A673 (cell line): ENCODE measurements around the gene SPEM1. TPM values are rescaled to one million over a fixed set of nuclear protein-coding genes. Genes with fewer than 3 reads are reported as not detected.

Source experiments
- BruUV-seq: library from RNA; stranded (reverse); fragments of 400-500 nt; replicated peaks from 2 replicates; lab custom pipeline; 2021; lab: Mats Ljungman, UMichigan
- CTCF ChIA-PET: fragments of 300-600 bp; sonication (Branson Sonifier 250); formaldehyde crosslinking; loops from one replicate; lab custom pipeline; 2022; ENCODE audit warnings: antibody characterized with exemption; lab: Charles Lee
- POLR2A ChIA-PET: fragments of 300-600 bp; sonication (Branson Sonifier 250); formaldehyde crosslinking; loops from one replicate; lab custom pipeline; 2022; ENCODE audit warnings: antibody characterized with exemption; ENCODE audit not compliant: low non-redundant PET; lab: Charles Lee
- DNase-seq: peaks from one replicate; pipeline ENCODE4 v3.0.0-alpha.2; 2015; ENCODE audit warnings: low spot score
- H3K27ac ChIP-seq: fragments of 200-600 bp; sonication (generic); 2 replicates; pipeline ENCODE4 v1.5.1; 2016; ENCODE audit warnings: mixed run types, low read depth, mild to moderate bottlenecking, mixed read lengths, antibody characterized with exemption, low read length; ENCODE audit not compliant: poor library complexity, severe bottlenecking
- H3K27me3 ChIP-seq: fragments of 200-600 bp; sonication (generic); replicated peaks from 2 replicates; pipeline ENCODE4 v1.6.1; 2017; ENCODE audit warnings: mixed run types, low read depth, mild to moderate bottlenecking, mixed read lengths, antibody characterized with exemption, low read length; ENCODE audit not compliant: insufficient read depth, poor library complexity
- H3K36me3 ChIP-seq: fragments of 200-600 bp; sonication (generic); 2 replicates; pipeline ENCODE4 v1.6.1; 2016; ENCODE audit warnings: mixed run types, mild to moderate bottlenecking, mixed read lengths, antibody characterized with exemption, low read length; ENCODE audit not compliant: insufficient read depth, poor library complexity, severe bottlenecking
- H3K4me1 ChIP-seq: fragments of 200-600 bp; sonication (generic); 2 replicates; pipeline ENCODE4 v1.6.1; 2017; ENCODE audit warnings: mixed run types, mild to moderate bottlenecking, mixed read lengths, antibody characterized with exemption, low read length; ENCODE audit not compliant: insufficient read depth, poor library complexity, severe bottlenecking
- H3K4me3 ChIP-seq: fragments of 200-600 bp; sonication (generic); 2 replicates; pipeline ENCODE4 v1.5.1; 2016; ENCODE audit warnings: low read depth, mixed run types, mild to moderate bottlenecking, mixed read lengths, low read length; ENCODE audit not compliant: poor library complexity, severe bottlenecking
- H3K9me3 ChIP-seq: fragments of 200-600 bp; sonication (generic); 2 replicates; pipeline ENCODE4 v1.6.1; 2016; ENCODE audit warnings: mixed run types, low read depth, mild to moderate bottlenecking, mixed read lengths, antibody characterized with exemption, low read length; ENCODE audit not compliant: poor library complexity, severe bottlenecking
- CTCF ChIP-seq: fragments of 300-800, 200-600 bp; sonication (generic); conservative IDR thresholded peaks from 2 replicates; pipeline ENCODE4 v1.5.1; 2017; ENCODE audit warnings: low read depth, mild to moderate bottlenecking, antibody characterized with exemption, low read length, moderate library complexity, mixed read lengths
- EZH2 ChIP-seq: fragments of 200-600 bp; sonication (generic); IDR thresholded peaks from 2 replicates; pipeline ENCODE4 v1.6.1; 2017; ENCODE audit warnings: borderline replicate concordance, low read depth, mild to moderate bottlenecking, mixed read lengths, antibody characterized with exemption, low read length; ENCODE audit not compliant: poor library complexity, severe bottlenecking
- intact Hi-C: fragments of 100-400 bp; cut with micrococcal nuclease; formaldehyde crosslinking; loops from one replicate; pipeline ENCODE4 v1.10.0; 2022; ENCODE audit not compliant: unreplicated experiment
- total RNA-seq: library from RNA; stranded (reverse); gene quantifications from 2 replicates; pipeline ENCODE4 v1.2.3, GENCODE V29; 2021

SPEM1 gene
- total RNA-seq, 1 experiment from 2014 or later: 0.43 TPM

GRCh38 chr17:7407082-7407481, 13.0 kb upstream of the SPEM1 start:
- Histone ChIP-seq H3K4me3 (no peak overlapping the region), H3K27me3 (no peaks in the 10 kb centered on the region), H3K9me3 (no peaks in the 10 kb centered on the region), H3K27ac (no peak overlapping the region), H3K4me1 (peaks cover 17% of the 10 kb centered on the region), H3K36me3 (peaks cover 9% of the 10 kb centered on the region)
- intact Hi-C loops: no loop called here
- ChIA-PET CTCF (interaction anchor here (0.6 kb wide), 1 partner anchor 9 kb away, joined by 3 read pairs; no protein-coding TSS in a partner anchor), POLR2A (no interaction called here)
- DNase-seq: no peak
- no TSS peak for BruUV-seq
- TF ChIP-seq CTCF: no peak
- no peak for TF ChIP-seq EZH2

- Histone ChIP-seq H3K4me1 (peaks cover 17% of the 10 kb centered on the region), H3K27me3 (no peaks in the 10 kb centered on the region), H3K9me3 (no peaks in the 10 kb centered on the region), H3K27ac (no peak within 1 kb of the TSS), H3K36me3 (peaks cover 13% of the 10 kb centered on the region), H3K4me3 (no peak within 1 kb of the TSS)
- ChIA-PET CTCF (no interaction called here), POLR2A (no interaction called here)
- BruUV-seq: no TSS peak
- intact Hi-C loops: no loop called here
- no peak for DNase-seq
- TF ChIP-seq CTCF: no peak
- no peak for TF ChIP-seq EZH2
These were observed 12.5 kb upstream of the SPEM1 start, which contains the start of gene NLGN2 for GRCh38 chr17:7407485-7408251. Gene NLGN2 (plus strand): TSS chr17:7407845. CDS start chr17:7408256, 411 bp downstream.

GRCh38 chr17:7408252-7408727, 11.8 kb upstream of the SPEM1 start:
- H3K27me3 ChIP-seq: no peaks in the 10 kb centered on the region
- ChIA-PET CTCF (no interaction called here), POLR2A (no interaction called here)
- no peaks in the 10 kb centered on the region for H3K9me3 ChIP-seq
- peaks cover 13% of the 10 kb centered on the region for H3K36me3 ChIP-seq
- H3K4me3 ChIP-seq: no peak overlapping the region
- no peak for TF ChIP-seq CTCF
- no peak for TF ChIP-seq EZH2
- no peak for DNase-seq
- no peak overlapping the region for H3K27ac ChIP-seq
- no TSS peak for BruUV-seq
- peaks cover 11% of the 10 kb centered on the region for H3K4me1 ChIP-seq
- intact Hi-C loops: no loop called here
